K562 (cell line): ENCODE data around the gene ACTC1.

Experiments used
- ATF3 ChIP-seq, 2 experiments: fragments of 450-650 bp in 1 of 2; sonication (generic) in 1 of 2; formaldehyde crosslinking in 1 of 2; IDR thresholded peaks in 1 of 2; conservative IDR thresholded peaks in 1 of 2; 2 replicates each; pipeline versions ENCODE4 v1.6.1 to v1.8.1; 2016 to 2023; ENCODE audit warnings: mild to moderate bottlenecking in 2 of 2, moderate library complexity in 2 of 2, inconsistent platforms in 1 of 2, missing genetic modification reagents in 1 of 2
- ETS1 ChIP-seq: conservative IDR thresholded peaks from 2 replicates; pipeline ENCODE4 v1.6.1; 2011; ENCODE audit warnings: low read depth, mild to moderate bottlenecking, low read length; ENCODE audit not compliant: control insufficient read depth
- FOS ChIP-seq: IDR thresholded peaks from 3 replicates; pipeline ENCODE4 v1.6.1; 2011; ENCODE audit not compliant: insufficient read length; ENCODE audit errors: extremely low read depth
- SNAPC5 ChIP-seq: fragments of 250-450 bp; sonication (Bioruptor Pico); IDR thresholded peaks from 2 replicates; pipeline ENCODE4 v1.8.0; 2021; ENCODE audit warnings: moderate library complexity, mild to moderate bottlenecking, inconsistent platforms
- THAP7 ChIP-seq: fragments of 250-450 bp; sonication (Bioruptor Pico); IDR thresholded peaks from 2 replicates; pipeline ENCODE4 v1.5.0; 2021
- ZNF77 ChIP-seq: fragments of 250-450 bp; sonication (Bioruptor Pico); IDR thresholded peaks from 2 replicates; pipeline ENCODE4 v1.5.0; 2020
- TF ChIP-seq, protein P1 (sequence below), 3 experiments: IDR thresholded peaks in 2 of 3; conservative IDR thresholded peaks in 1 of 3; 2 replicates each; pipeline ENCODE4 v1.5.1; 2011 to 2012; ENCODE audit warnings: low read length in 3 of 3, mild to moderate bottlenecking in 3 of 3, control low read depth in 2 of 3, improper control_type of control experiment in 1 of 3, inconsistent platforms in 1 of 3, low read depth in 1 of 3, mixed read lengths in 1 of 3, moderate library complexity in 1 of 3; ENCODE audit not compliant: insufficient read depth in 2 of 3
- TF ChIP-seq, protein P2 (sequence below): sonication (generic); formaldehyde crosslinking; IDR thresholded peaks from 2 replicates; pipeline ENCODE4 v1.8.1; 2022; ENCODE audit warnings: missing genetic modification reagents

- TF ChIP-seq, protein P1, sequence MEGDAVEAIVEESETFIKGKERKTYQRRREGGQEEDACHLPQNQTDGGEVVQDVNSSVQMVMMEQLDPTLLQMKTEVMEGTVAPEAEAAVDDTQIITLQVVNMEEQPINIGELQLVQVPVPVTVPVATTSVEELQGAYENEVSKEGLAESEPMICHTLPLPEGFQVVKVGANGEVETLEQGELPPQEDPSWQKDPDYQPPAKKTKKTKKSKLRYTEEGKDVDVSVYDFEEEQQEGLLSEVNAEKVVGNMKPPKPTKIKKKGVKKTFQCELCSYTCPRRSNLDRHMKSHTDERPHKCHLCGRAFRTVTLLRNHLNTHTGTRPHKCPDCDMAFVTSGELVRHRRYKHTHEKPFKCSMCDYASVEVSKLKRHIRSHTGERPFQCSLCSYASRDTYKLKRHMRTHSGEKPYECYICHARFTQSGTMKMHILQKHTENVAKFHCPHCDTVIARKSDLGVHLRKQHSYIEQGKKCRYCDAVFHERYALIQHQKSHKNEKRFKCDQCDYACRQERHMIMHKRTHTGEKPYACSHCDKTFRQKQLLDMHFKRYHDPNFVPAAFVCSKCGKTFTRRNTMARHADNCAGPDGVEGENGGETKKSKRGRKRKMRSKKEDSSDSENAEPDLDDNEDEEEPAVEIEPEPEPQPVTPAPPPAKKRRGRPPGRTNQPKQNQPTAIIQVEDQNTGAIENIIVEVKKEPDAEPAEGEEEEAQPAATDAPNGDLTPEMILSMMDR (IDR thresholded peaks at IDR 0.05 in 2 of 3, conservative IDR thresholded peaks at IDR 0.05 in 1 of 3; ENCODE audit: insufficient read depth in 2 of 3, low read depth in 1 of 3, low read length in 3 of 3), result no peak
- TF ChIP-seq, protein P2, sequence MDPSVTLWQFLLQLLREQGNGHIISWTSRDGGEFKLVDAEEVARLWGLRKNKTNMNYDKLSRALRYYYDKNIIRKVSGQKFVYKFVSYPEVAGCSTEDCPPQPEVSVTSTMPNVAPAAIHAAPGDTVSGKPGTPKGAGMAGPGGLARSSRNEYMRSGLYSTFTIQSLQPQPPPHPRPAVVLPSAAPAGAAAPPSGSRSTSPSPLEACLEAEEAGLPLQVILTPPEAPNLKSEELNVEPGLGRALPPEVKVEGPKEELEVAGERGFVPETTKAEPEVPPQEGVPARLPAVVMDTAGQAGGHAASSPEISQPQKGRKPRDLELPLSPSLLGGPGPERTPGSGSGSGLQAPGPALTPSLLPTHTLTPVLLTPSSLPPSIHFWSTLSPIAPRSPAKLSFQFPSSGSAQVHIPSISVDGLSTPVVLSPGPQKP (CRISPR knock-in tag), result no peak
- TF ChIP-seq ATF3 (IDR thresholded peaks at IDR 0.05) (no peak), ATF3 (CRISPR knock-in tag; conservative IDR thresholded peaks at IDR 0.05) (no peak), THAP7 (CRISPR knock-in tag) (no peak), SNAPC5 (CRISPR knock-in tag) (no peak), FOS (no peak), ETS1 (no peak), ZNF77 (CRISPR knock-in tag) (no peak)
Measured at GRCh38 chr15:34755419-34755773, 40.0 kb downstream of the ACTC1 start.
